K562 (cell line): ENCODE data around the gene SPATA21. TPM values are rescaled to one million over a fixed set of nuclear protein-coding genes. Genes with fewer than 3 reads are reported as not detected.
A peak's percentile ranks its signal among the peaks of the same experiment; 100 is the strongest.

Experiments
- ARID3B ChIP-seq: fragments of 250-450 bp; sonication (Bioruptor Pico); IDR thresholded peaks from 2 replicates; pipeline ENCODE4 v1.4.0; 2020; ENCODE audit warnings: borderline replicate concordance
- CEBPZ ChIP-seq: fragments of 150-350 bp; IDR thresholded peaks from 2 replicates; pipeline ENCODE4 v1.6.1; 2014; ENCODE audit warnings: low read depth, mild to moderate bottlenecking, low read length, borderline replicate concordance
- ETS1 ChIP-seq: conservative IDR thresholded peaks from 2 replicates; pipeline ENCODE4 v1.6.1; 2011; ENCODE audit warnings: low read depth, mild to moderate bottlenecking, low read length; ENCODE audit not compliant: control insufficient read depth
- ETV5 ChIP-seq: sonication (generic); formaldehyde crosslinking; IDR thresholded peaks from 2 replicates; pipeline ENCODE4 v1.4.0; 2020; ENCODE audit warnings: low read depth, mild to moderate bottlenecking, missing genetic modification reagents
- ETV6 ChIP-seq, 3 experiments: fragments of 150-350 bp in 1 of 3; sonication (generic) in 1 of 3; formaldehyde crosslinking in 1 of 3; IDR thresholded peaks; 2 replicates each; pipeline versions ENCODE4 v1.6.1 to v1.8.0; 2014 to 2022; ENCODE audit warnings: borderline replicate concordance in 2 of 3, low read depth in 2 of 3, antibody characterized with exemption in 1 of 3, low read length in 1 of 3, mild to moderate bottlenecking in 1 of 3, missing genetic modification reagents in 1 of 3
- HBP1 ChIP-seq: fragments of 450-650 bp; formaldehyde crosslinking; IDR thresholded peaks from 2 replicates; pipeline ENCODE4 v1.4.0; 2022; ENCODE audit warnings: missing genetic modification characterization
- HCFC1 ChIP-seq: IDR thresholded peaks from 2 replicates; pipeline ENCODE4 v1.6.1; 2012; ENCODE audit warnings: low read depth, low read length, improper control_type of control experiment
- HNRNPLL ChIP-seq: fragments of 200-400 bp; formaldehyde crosslinking; IDR thresholded peaks from 2 replicates; pipeline ENCODE4 v1.6.1; 2017; ENCODE audit warnings: low read length, low read depth, mild to moderate bottlenecking; ENCODE audit not compliant: poor library complexity, severe bottlenecking
- PURB ChIP-seq: sonication (generic); formaldehyde crosslinking; IDR thresholded peaks from 2 replicates; pipeline ENCODE4 v1.9.0; 2021; ENCODE audit warnings: low read depth, mild to moderate bottlenecking, missing genetic modification reagents
- TAL1 ChIP-seq: fragments of 450-650 bp; IDR thresholded peaks from 2 replicates; pipeline ENCODE4 v1.6.1; 2016; ENCODE audit warnings: mild to moderate bottlenecking
- ZNF253 ChIP-seq: fragments of 250-450 bp; sonication (Bioruptor Pico); conservative IDR thresholded peaks from 2 replicates; pipeline ENCODE4 v1.6.1; 2021; ENCODE audit warnings: mild to moderate bottlenecking
- ZNF518B ChIP-seq: fragments of 250-450 bp; sonication (Bioruptor Pico); IDR thresholded peaks from 2 replicates; pipeline ENCODE4 v1.5.0; 2021; ENCODE audit warnings: mild to moderate bottlenecking, moderate library complexity
- ZNF561 ChIP-seq: fragments of 450-650 bp; formaldehyde crosslinking; conservative IDR thresholded peaks from 2 replicates; pipeline ENCODE4 v1.4.0; 2020; ENCODE audit warnings: mild to moderate bottlenecking, moderate library complexity
- ZNF586 ChIP-seq: fragments of 450-650 bp; formaldehyde crosslinking; conservative IDR thresholded peaks from 2 replicates; pipeline ENCODE4 v1.4.0; 2020; ENCODE audit warnings: mild to moderate bottlenecking, moderate library complexity
- polyA plus RNA-seq, 8 experiments: library from polyadenylated mRNA; depleted of rRNA in 4 of 8; stranded (reverse) in 5 of 8; unstranded in 3 of 8; fragments of >200 nt; fragmentation: Nextera tagmentation in 2 of 8; fragmentation: Illumina TruSeq in 1 of 8; extraction: Ambion mirVana in 2 of 8; extraction: Trizol in 1 of 8; gene quantifications; 2 replicates each; pipeline versions ENCODE4 v1.2.1 to v1.2.3, GENCODE V29; 2011 to 2014; ENCODE audit warnings: inconsistent platforms in 1 of 8, missing spikeins in 1 of 8
- total RNA-seq, 7 experiments: library from RNA; depleted of rRNA in 6 of 7; stranded (reverse); fragments of >200 nt in 6 of 7; fragmentation: Illumina TruSeq in 2 of 7; extraction: Trizol in 2 of 7; gene quantifications; 2 replicates each; pipeline versions ENCODE4 v1.2.1 to v1.2.3, GENCODE V29; 2011 to 2021; ENCODE audit warnings: low replicate concordance in 1 of 7

Gene SPATA21
- total and polyA plus RNA-seq, 9 of the 15 experiments (the other 6 are each of a cell fraction or from before 2014, with no cell fraction given): 0.10 to 0.36 (median 0.13) TPM; not detected in 3

- TF ChIP-seq ARID3B (no peak), PURB (CRISPR knock-in tag) (no peak), ZNF586 (CRISPR knock-in tag) (no peak), CEBPZ (no peak), HCFC1 (no peak), ETV5 (no peak), HNRNPLL (peak; percentile 14), ZNF518B (CRISPR knock-in tag) (no peak), ZNF561 (CRISPR knock-in tag) (0 out of 2 replicates have a peak, but pooled peaks have one; percentile 18), ETV6 (IDR thresholded peaks at IDR 0.05; ENCODE audit: borderline replicate concordance in 1 of 2, low read depth in 2 of 2, low read length in 1 of 2) (no peak), ETV6 (CRISPR knock-in tag; IDR thresholded peaks at IDR 0.05; ENCODE audit: borderline replicate concordance) (0 out of 2 replicates have a peak, but pooled peaks have one; percentile 49), HBP1 (CRISPR knock-in tag) (no peak), ETS1 (no peak), ZNF253 (no peak), TAL1 (no peak)
Observed at GRCh38 chr1:16367258-16367967, 69.8 kb downstream of the SPATA21 start (continued).
